DMS53 treated with DMSO at 0.1 percent for 48 hours (cell line): ENCODE results near the gene ZNF469.

Source experiments
- DNase-seq: peaks from one replicate; lab custom pipeline; 2025; ENCODE audit not compliant: unreplicated experiment; lab: John Stamatoyannopoulos, UW

The ZNF469 gene

GRCh38 chr16:88392111-88392510 lies 9.4 kb downstream of the ZNF469 start:
- DNase-seq = no peak

GRCh38 chr16:88392616-88393015 lies 9.9 kb downstream of the ZNF469 start:
- DNase-seq = no peak

- no peak for DNase-seq
Observed at GRCh38 chr16:88393034-88393433, 10.3 kb downstream of the ZNF469 start.

GRCh38 chr16:88393571-88393970 lies 10.8 kb downstream of the ZNF469 start:
- DNase-seq = no peak

GRCh38 chr16:88394426-88394825 lies 11.7 kb downstream of the ZNF469 start:
- no peak for DNase-seq

GRCh38 chr16:88395669-88396584 lies 13.2 kb downstream of the ZNF469 start:
- no peak for DNase-seq

GRCh38 chr16:88398170-88398873 lies 15.6 kb downstream of the ZNF469 start:
- no peak for DNase-seq

GRCh38 chr16:88398874-88399178 lies 16.1 kb downstream of the ZNF469 start:
- DNase-seq = no peak

- DNase-seq = no peak
Observed at GRCh38 chr16:88400186-88400585, 17.4 kb downstream of the ZNF469 start.

GRCh38 chr16:88401604-88402246 lies 19.0 kb downstream of the ZNF469 start:
- DNase-seq = no peak

GRCh38 chr16:88402551-88403240 lies 19.9 kb downstream of the ZNF469 start:
- no peak for DNase-seq

- no peak for DNase-seq
Observed at GRCh38 chr16:88403794-88404581, 21.2 kb downstream of the ZNF469 start.

GRCh38 chr16:88404769-88405168 lies 22.0 kb downstream of the ZNF469 start:
- no peak for DNase-seq

GRCh38 chr16:88405216-88406060 lies 22.7 kb downstream of the ZNF469 start:
- no peak for DNase-seq

- DNase-seq = no peak
Observed at GRCh38 chr16:88406096-88407041, 23.6 kb downstream of the ZNF469 start.

- no peak for DNase-seq
Observed at GRCh38 chr16:88407042-88407420, 24.3 kb downstream of the ZNF469 start.

GRCh38 chr16:88407807-88408206 lies 25.0 kb downstream of the ZNF469 start:
- DNase-seq = no peak

- no peak for DNase-seq
Observed at GRCh38 chr16:88408561-88409142, 25.9 kb downstream of the ZNF469 start.
